Immature natural killer cell (primary cell): ENCODE data around the gene KLHL6. TPM values are rescaled to one million over a fixed set of nuclear protein-coding genes. Genes with fewer than 3 reads are reported as not detected.
"Not testable (repeated sequence)": the region's sequence is repeated elsewhere in the genome, so short reads cannot be mapped to it uniquely, and the experiment has no call there.

Experiments used
- DNase-seq, 3 donors: peaks; one replicate each; pipeline ENCODE4 v3.0.0; 2022; ENCODE audit warnings: mixed read lengths in 1 of 3
- H3K27ac Mint-ChIP-seq, 6 donors: one replicate each; pipeline ENCODE4 v1.8.0; 2020; ENCODE audit warnings: mixed read lengths in 6 of 6, mild to moderate bottlenecking in 5 of 6, inconsistent platforms in 4 of 6, moderate library complexity in 3 of 6
- H3K27me3 Mint-ChIP-seq, 3 donors: one replicate each; pipeline ENCODE4 v1.8.0; 2020 to 2021; ENCODE audit warnings: low read depth in 3 of 3, mild to moderate bottlenecking in 3 of 3, mixed read lengths in 3 of 3, moderate library complexity in 3 of 3, inconsistent platforms in 1 of 3
- H3K36me3 Mint-ChIP-seq, 3 donors: one replicate each; pipeline ENCODE4 v1.8.0; 2020; ENCODE audit warnings: mixed read lengths in 3 of 3, inconsistent platforms in 2 of 3, mild to moderate bottlenecking in 2 of 3
- H3K4me1 Mint-ChIP-seq, 2 donors: one replicate each; pipeline ENCODE4 v1.8.0; 2020; ENCODE audit warnings: inconsistent platforms in 2 of 2, mild to moderate bottlenecking in 2 of 2, mixed read lengths in 2 of 2, moderate library complexity in 1 of 2
- H3K4me3 Mint-ChIP-seq, 5 donors: one replicate each; pipeline ENCODE4 v1.8.0; 2020; ENCODE audit warnings: mild to moderate bottlenecking in 5 of 5, mixed read lengths in 5 of 5, inconsistent platforms in 3 of 5, moderate library complexity in 3 of 5
- H3K9me3 Mint-ChIP-seq, 6 donors: one replicate each; pipeline ENCODE4 v1.8.0; 2020; ENCODE audit warnings: mild to moderate bottlenecking in 6 of 6, mixed read lengths in 6 of 6, inconsistent platforms in 4 of 6, moderate library complexity in 3 of 6
- polyA plus RNA-seq, 3 donors: library from polyadenylated mRNA; unstranded; fragments of 300-500 nt; fragmentation: Illumina TruSeq; gene quantifications; one replicate each; pipeline ENCODE4 v1.2.3, GENCODE V29; 2021

The KLHL6 gene
- polyA plus RNA-seq, 3 donors from 2014 or later, result 2.2 to 6.1 (median 3.9) TPM

DNA sequence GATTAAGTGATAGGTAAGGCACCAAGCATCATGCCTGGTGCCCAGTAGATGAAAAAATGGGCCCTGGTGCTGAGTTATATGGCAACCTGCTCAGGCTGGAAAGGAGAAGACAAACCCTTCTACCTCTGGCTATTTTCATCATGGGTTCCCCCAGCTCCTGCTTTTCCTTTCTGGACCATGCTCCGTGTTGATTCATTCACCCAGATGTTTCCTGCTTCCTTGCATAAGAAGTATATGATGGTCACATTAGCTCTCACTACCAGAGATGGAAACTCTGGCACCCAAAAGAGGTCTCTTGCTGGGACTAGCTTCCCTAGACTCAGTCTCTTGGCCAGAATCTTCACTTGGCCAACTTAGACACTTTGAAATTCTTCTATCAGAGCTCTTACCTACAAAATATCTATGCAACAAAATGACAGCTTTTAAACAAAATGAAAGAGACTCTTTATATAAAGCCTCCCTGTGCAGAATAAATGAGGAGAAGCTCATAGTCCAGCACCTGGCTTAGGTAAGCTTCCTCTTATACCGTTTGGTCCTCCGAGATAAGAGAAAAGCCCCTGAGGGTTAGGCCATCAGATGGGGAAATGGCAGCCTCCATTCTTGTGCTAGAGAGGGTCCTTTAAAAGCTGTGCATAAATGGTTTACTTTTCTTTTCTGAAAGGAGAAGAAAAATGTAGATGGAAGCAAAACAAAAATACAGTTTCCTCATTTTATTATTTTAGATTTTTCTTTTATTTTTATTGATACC lies 80.3 kb downstream of the KLHL6 start:
- Mint-ChIP-seq H3K27ac (no peak overlapping the region), H3K36me3 (no peaks in the 10 kb centered on the region), H3K9me3 (no peaks in the 10 kb centered on the region), H3K4me1 (no peaks in the 10 kb centered on the region), H3K4me3 (no peak overlapping the region), H3K27me3 (peaks cover 0 to 2% (median 2%) of the 10 kb centered on the region in 3 donors)
- no peak for DNase-seq

DNA sequence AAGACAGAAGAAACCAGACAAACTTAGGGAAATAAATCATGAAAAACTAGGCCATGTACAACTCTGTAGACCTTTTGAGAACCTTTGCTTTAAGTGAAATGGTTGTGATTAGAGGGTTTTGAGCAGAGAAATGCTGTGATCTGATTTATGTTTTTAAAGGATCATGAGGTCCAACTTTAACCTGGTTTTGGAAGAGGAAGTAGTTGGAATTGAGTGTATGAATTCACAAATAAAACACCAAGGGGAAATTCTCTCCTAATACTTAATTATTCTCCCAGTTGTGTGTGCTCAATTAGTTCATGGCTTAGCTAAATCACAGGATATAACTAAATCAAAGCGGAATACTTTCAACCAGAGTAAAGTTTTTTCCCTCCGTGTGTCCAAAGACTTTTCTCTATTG lies 81.5 kb downstream of the KLHL6 start:
- Mint-ChIP-seq H3K4me3 (no peak overlapping the region), H3K27me3 (peaks cover 0 to 2% (median 2%) of the 10 kb centered on the region in 3 donors), H3K36me3 (no peaks in the 10 kb centered on the region), H3K27ac (no peak overlapping the region), H3K9me3 (no peaks in the 10 kb centered on the region), H3K4me1 (peaks cover 0 to 3% of the 10 kb centered on the region in 2 donors)
- no peak for DNase-seq

DNA sequence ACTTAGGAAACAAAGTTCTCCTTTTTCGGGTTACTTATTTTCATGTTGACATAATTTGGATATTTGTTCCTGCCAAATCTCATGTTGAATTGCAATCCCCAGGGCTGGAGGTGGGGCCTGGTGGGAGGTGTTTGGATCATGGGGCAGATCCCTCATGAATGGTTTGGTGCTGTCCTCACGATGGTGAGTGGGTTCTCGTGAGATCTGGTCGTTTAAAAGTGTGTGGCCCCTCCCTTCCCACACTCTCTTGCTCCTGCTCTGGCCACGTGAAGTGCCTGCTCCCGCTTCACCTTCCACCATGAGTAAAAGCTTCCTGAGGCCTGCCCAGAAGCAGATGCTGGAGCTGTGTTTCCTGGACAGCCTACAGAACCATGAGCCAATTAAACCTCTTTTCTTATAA lies 83.4 kb downstream of the KLHL6 start:
- Mint-ChIP-seq H3K36me3 (no peaks in the 10 kb centered on the region), H3K9me3 (no peaks in the 10 kb centered on the region), H3K4me1 (peaks cover 0 to 3% of the 10 kb centered on the region in 2 donors), H3K27ac (no peak overlapping the region), H3K4me3 (no peak overlapping the region), H3K27me3 (peaks cover 0 to 2% (median 2%) of the 10 kb centered on the region in 3 donors)
- no peak for DNase-seq

DNA sequence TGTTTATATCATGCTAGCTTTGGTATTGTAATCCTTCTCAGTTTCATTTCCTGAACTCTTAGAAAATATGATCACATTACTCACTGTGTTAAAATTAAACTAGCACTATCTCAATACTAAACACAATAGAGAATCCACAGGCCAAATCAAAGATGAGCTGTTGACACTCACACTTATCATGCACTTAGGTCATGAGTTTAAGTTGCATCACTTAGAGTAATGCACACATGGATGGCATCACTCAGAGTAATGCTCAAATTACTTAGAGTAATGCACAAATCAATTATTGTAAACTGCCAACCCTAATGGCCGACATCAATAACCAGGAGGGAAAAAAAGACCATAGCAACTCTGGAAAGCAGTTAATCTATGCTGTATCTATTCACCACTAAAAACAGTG lies 87.1 kb downstream of the KLHL6 start:
- H3K27me3 Mint-ChIP-seq, result peaks cover 0 to 5% (median 5%) of the 10 kb centered on the region in 3 donors
- no peak overlapping the region for H3K27ac Mint-ChIP-seq
- H3K36me3 Mint-ChIP-seq, result no peaks in the 10 kb centered on the region
- no peak for DNase-seq
- peaks cover 0 to 3% of the 10 kb centered on the region in 2 donors for H3K4me1 Mint-ChIP-seq
- H3K9me3 Mint-ChIP-seq, result no peaks in the 10 kb centered on the region
- H3K4me3 Mint-ChIP-seq, result no peak overlapping the region

GRCh38 chr3:183466575-183466974 lies 88.9 kb downstream of the KLHL6 start:
- Mint-ChIP-seq H3K9me3 (no peaks in the 10 kb centered on the region), H3K27me3 (peaks cover 0 to 5% (median 3%) of the 10 kb centered on the region in 3 donors), H3K36me3 (no peaks in the 10 kb centered on the region)

GRCh38 chr3:183465710-183466109 lies 89.8 kb downstream of the KLHL6 start:
- H3K27ac Mint-ChIP-seq, DNase-seq, H3K9me3 Mint-ChIP-seq, H3K4me3 Mint-ChIP-seq, H3K27me3 Mint-ChIP-seq, H3K36me3 Mint-ChIP-seq, H3K4me1 Mint-ChIP-seq: not testable (repeated sequence)

More at GRCh38 chr3:183466575-183466974, 88.9 kb downstream of the KLHL6 start:
- no peak for DNase-seq
- H3K27ac Mint-ChIP-seq, result no peak overlapping the region
- H3K4me1 Mint-ChIP-seq, result peaks cover 0 to 3% of the 10 kb centered on the region in 2 donors
- no peak overlapping the region for H3K4me3 Mint-ChIP-seq

DNA sequence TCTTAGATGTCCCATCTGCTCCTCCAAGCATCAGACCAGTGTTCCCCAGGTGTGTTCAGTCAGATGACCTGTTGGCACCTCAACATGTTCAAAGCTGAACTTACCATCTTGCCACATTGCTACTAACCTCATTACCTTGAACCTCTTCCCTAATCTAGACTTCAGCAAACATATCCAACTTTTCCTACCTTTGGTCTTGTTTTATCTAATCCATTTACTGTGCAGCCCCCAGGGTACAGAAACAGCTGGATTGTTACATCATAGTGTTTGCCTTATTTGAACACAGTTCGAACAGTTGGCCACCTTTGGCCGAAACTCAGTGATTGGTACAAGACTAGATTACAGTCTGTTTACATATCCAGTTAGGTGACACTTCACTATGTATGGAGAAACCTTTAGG lies 91.0 kb downstream of the KLHL6 start:
- H3K27ac Mint-ChIP-seq, result peak overlapping the region in 1 of 6 donors; percentile 10
- DNase-seq, result no peak
- no peaks in the 10 kb centered on the region for H3K9me3 Mint-ChIP-seq
- H3K27me3 Mint-ChIP-seq, result peaks cover 0 to 5% (median 3%) of the 10 kb centered on the region in 3 donors
- no peaks in the 10 kb centered on the region for H3K36me3 Mint-ChIP-seq
- peaks cover 0 to 3% of the 10 kb centered on the region in 2 donors for H3K4me1 Mint-ChIP-seq
- H3K4me3 Mint-ChIP-seq, result no peak overlapping the region

- Mint-ChIP-seq H3K27me3 (peaks cover 0 to 3% (median 2%) of the 10 kb centered on the region in 3 donors), H3K4me1 (no peaks in the 10 kb centered on the region), H3K4me3 (no peak overlapping the region), H3K36me3 (peaks cover under 1 to 6% (median 4%) of the 10 kb centered on the region in 3 donors), H3K27ac (no peak overlapping the region), H3K9me3 (no peaks in the 10 kb centered on the region)
- DNase-seq, result no peak
Measured at GRCh38 chr3:183460081-183461055, 95.1 kb downstream of the KLHL6 start.

GRCh38 chr3:183455089-183455488 lies 100.4 kb downstream of the KLHL6 start:
- Mint-ChIP-seq H3K9me3 (no peaks in the 10 kb centered on the region), H3K27me3 (peaks cover 0 to 2% (median 2%) of the 10 kb centered on the region in 3 donors)

GRCh38 chr3:183454064-183454463 lies 101.4 kb downstream of the KLHL6 start:
- Mint-ChIP-seq H3K27me3 (peaks cover 0 to 2% (median 2%) of the 10 kb centered on the region in 3 donors), H3K36me3 (peaks cover 9 to 22% (median 22%) of the 10 kb centered on the region in 3 donors), H3K9me3 (no peaks in the 10 kb centered on the region), H3K27ac (no peak overlapping the region), H3K4me3 (no peak overlapping the region), H3K4me1 (peaks cover 2 to 12% of the 10 kb centered on the region in 2 donors)
- DNase-seq, result no peak

More at GRCh38 chr3:183455089-183455488, 100.4 kb downstream of the KLHL6 start:
- Mint-ChIP-seq H3K4me3 (no peak overlapping the region), H3K27ac (no peak overlapping the region), H3K36me3 (peaks cover 9 to 22% (median 22%) of the 10 kb centered on the region in 3 donors), H3K4me1 (peaks cover 0 to 2% of the 10 kb centered on the region in 2 donors)
- DNase-seq, result no peak

DNA sequence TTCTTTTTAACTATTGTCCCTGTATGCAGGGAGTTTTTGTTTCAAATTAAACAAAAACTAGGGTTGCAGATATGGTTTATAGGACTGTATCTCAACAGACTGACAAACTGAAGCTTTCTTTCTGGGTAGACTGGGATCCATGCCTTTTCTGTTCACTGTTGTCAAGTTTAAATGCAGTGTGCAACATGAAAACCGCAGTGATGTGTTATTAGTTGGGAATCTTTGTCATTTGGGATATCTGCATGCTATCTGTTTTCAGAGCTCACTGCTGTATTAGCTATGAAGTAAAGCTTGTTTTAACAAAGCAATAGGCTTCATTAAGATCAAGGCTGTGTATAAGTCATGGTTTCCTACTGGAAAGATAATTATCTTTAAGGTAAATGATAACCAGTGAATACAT lies 105.7 kb downstream of the KLHL6 start:
- H3K4me1 Mint-ChIP-seq, result peaks cover 23 to 35% of the 10 kb centered on the region in 2 donors
- H3K27ac Mint-ChIP-seq, result no peak overlapping the region
- DNase-seq, result no peak
- H3K4me3 Mint-ChIP-seq, result no peak overlapping the region
- peaks cover 0 to 11% (median 6%) of the 10 kb centered on the region in 3 donors for H3K27me3 Mint-ChIP-seq
- H3K36me3 Mint-ChIP-seq, result peaks cover 2 to 12% (median 12%) of the 10 kb centered on the region in 3 donors
- no peaks in the 10 kb centered on the region for H3K9me3 Mint-ChIP-seq

- DNase-seq, result no peak
- Mint-ChIP-seq H3K27me3 (peaks cover 0 to 11% (median 6%) of the 10 kb centered on the region in 3 donors), H3K36me3 (peaks cover 0 to 11% (median 10%) of the 10 kb centered on the region in 3 donors), H3K4me3 (no peak overlapping the region), H3K9me3 (peaks cover 0 to 2% (median 0%) of the 10 kb centered on the region in 6 donors), H3K27ac (peak overlapping the region in 1 of 6 donors; percentile 89), H3K4me1 (peaks cover 23 to 35% of the 10 kb centered on the region in 2 donors)
Measured at GRCh38 chr3:183449391-183449790, 106.1 kb downstream of the KLHL6 start.

DNA sequence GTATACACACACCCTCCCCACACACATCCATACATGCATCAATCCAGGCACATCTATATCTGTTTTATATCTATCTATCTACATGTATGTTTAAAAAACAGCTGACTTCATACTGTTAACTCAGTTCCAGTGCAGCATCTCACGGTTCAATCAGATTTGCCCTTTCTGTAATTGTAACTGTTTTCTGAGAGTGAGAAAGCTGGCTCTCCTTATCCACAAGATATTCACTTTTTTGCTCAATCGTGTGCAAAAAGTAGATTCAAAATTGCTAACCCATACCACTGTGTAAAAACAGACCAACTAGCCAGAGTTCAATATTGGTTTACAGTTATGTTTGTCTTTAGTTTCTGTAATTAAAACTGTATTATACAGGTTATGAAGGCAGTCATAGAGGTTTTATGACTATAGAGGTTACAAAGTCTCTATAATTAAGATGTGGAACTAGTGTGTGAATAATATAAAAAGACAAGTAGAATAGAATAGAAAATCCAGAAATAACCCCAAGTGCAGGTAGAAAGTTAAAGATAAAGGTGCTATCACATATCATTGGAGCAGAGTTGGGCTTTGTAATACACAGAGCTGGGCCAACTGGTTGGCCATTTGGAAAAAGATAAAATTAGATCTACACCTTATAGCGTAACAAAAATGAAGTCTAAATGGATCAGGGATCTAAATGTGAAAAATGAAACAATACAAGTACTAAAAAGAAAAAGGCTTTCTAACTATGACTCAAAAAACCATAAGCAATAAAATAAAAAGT lies 107.0 kb downstream of the KLHL6 start:
- DNase-seq, result no peak
- H3K9me3 Mint-ChIP-seq, result peaks cover 2 to 11% (median 6%) of the 10 kb centered on the region in 6 donors
- peak overlapping the region; percentile 97 to 98 (median 97) for H3K4me3 Mint-ChIP-seq
- peaks cover 0 to 4% (median 4%) of the 10 kb centered on the region in 3 donors for H3K36me3 Mint-ChIP-seq
- peak overlapping the region; percentile 37 to 90 (median 86) for H3K27ac Mint-ChIP-seq
- H3K4me1 Mint-ChIP-seq, result peaks cover 23 to 35% of the 10 kb centered on the region in 2 donors
- H3K27me3 Mint-ChIP-seq, result peaks cover 2 to 13% (median 6%) of the 10 kb centered on the region in 3 donors
